ENCODE measurements around the gene PTCD3. TPM values are rescaled to one million over a fixed set of nuclear protein-coding genes. Genes with fewer than 3 reads are reported as not detected.
A peak's percentile ranks its signal among the peaks of the same experiment; 100 is the strongest.

PTCD3 gene
- polyA plus RNA-seq, 2 donors: 20.1 to 21.7 TPM

- WGBS, 2 donors: 0 to 1% methylated on average over 38 of the region's 38 CpGs
- Histone ChIP-seq H3K27ac (ENCODE audit: low read depth in 2 of 2, low read length in 1 of 2) (peak within 1 kb of the TSS; percentile 89 to 91), H3K27me3 (ENCODE audit: control insufficient read depth in 1 of 2, insufficient read depth in 2 of 2, low read length in 2 of 2) (no peaks in the 10 kb centered on the region)
Measured at GRCh38 chr2:86105252-86105968, 625 bp upstream of the PTCD3 start, which contains the start of gene POLR1A. Gene POLR1A (minus strand): TSS chr2:86105886. CDS start chr2:86105776, 110 bp downstream.

DNA sequence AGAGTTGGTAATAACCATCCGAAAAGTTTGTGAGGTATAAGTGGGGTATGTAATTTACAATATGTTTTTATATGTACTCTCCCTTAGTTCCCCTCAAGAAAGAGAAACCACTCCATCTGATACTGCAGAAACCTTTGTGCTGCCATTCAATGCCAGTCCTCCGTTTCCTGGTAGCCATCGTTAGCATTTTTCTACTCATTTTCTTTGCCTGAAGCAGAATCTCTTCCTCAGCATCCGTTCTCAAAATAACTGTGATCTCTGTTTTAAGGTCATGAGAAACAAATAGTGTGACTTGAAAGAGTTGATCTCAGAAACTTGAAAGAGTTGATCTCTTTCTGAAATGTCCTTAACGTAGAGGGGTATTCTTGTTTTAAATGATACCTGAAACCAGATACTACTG lies 996 bp downstream of the PTCD3 start:
- Histone ChIP-seq H3K9me3 (ENCODE audit: control insufficient read depth in 2 of 2, insufficient read depth in 1 of 2, low read depth in 1 of 2, low read length in 1 of 2) (no peaks in the 10 kb centered on the region), H3K27me3 (ENCODE audit: control insufficient read depth in 1 of 2, insufficient read depth in 2 of 2, low read length in 2 of 2) (no peaks in the 10 kb centered on the region), H3K4me1 (ENCODE audit: control insufficient read depth in 2 of 2, insufficient read depth in 2 of 2, low read length in 1 of 2) (no peaks in the 10 kb centered on the region), H3K4me3 (ENCODE audit: low read depth in 1 of 2, low read length in 2 of 2) (peak overlapping the region in 1 of 2 donors; percentile 85), H3K36me3 (ENCODE audit: control insufficient read depth in 2 of 2, insufficient read depth in 2 of 2, low read length in 1 of 2) (peaks cover 3 to 4% of the 10 kb centered on the region in 2 donors), H3K27ac (ENCODE audit: low read depth in 2 of 2, low read length in 1 of 2) (no peak overlapping the region)
- WGBS, 2 donors: 13 to 20% methylated on average over 5 of the region's 5 CpGs

More at GRCh38 chr2:86105252-86105968, 625 bp upstream of the PTCD3 start, which contains the start of gene POLR1A:
- peaks cover under 1 to 4% of the 10 kb centered on the region in 2 donors for H3K36me3 ChIP-seq (ENCODE audit: control insufficient read depth in 2 of 2, insufficient read depth in 2 of 2, low read length in 1 of 2)
- no peaks in the 10 kb centered on the region for H3K4me1 ChIP-seq (ENCODE audit: control insufficient read depth in 2 of 2, insufficient read depth in 2 of 2, low read length in 1 of 2)
- no peaks in the 10 kb centered on the region for H3K9me3 ChIP-seq (ENCODE audit: control insufficient read depth in 2 of 2, insufficient read depth in 1 of 2, low read depth in 1 of 2, low read length in 1 of 2)
- H3K4me3 ChIP-seq (ENCODE audit: low read depth in 1 of 2, low read length in 2 of 2): peak within 1 kb of the TSS; percentile 85 to 86

- Histone ChIP-seq H3K4me1 (ENCODE audit: control insufficient read depth in 2 of 2, insufficient read depth in 2 of 2, low read length in 1 of 2) (no peaks in the 10 kb centered on the region), H3K9me3 (ENCODE audit: control insufficient read depth in 2 of 2, insufficient read depth in 1 of 2, low read depth in 1 of 2, low read length in 1 of 2) (no peaks in the 10 kb centered on the region), H3K4me3 (ENCODE audit: low read depth in 1 of 2, low read length in 2 of 2) (no peak overlapping the region), H3K27me3 (ENCODE audit: control insufficient read depth in 1 of 2, insufficient read depth in 2 of 2, low read length in 2 of 2) (no peaks in the 10 kb centered on the region), H3K36me3 (ENCODE audit: control insufficient read depth in 2 of 2, insufficient read depth in 2 of 2, low read length in 1 of 2) (peaks cover 17 to 25% of the 10 kb centered on the region in 2 donors), H3K27ac (ENCODE audit: low read depth in 2 of 2, low read length in 1 of 2) (no peak overlapping the region)
- WGBS, 2 donors: 88 to 97% methylated on average over 2 of the region's 2 CpGs
Measured at GRCh38 chr2:86118130-86118529, 12.1 kb downstream of the PTCD3 start.

DNA sequence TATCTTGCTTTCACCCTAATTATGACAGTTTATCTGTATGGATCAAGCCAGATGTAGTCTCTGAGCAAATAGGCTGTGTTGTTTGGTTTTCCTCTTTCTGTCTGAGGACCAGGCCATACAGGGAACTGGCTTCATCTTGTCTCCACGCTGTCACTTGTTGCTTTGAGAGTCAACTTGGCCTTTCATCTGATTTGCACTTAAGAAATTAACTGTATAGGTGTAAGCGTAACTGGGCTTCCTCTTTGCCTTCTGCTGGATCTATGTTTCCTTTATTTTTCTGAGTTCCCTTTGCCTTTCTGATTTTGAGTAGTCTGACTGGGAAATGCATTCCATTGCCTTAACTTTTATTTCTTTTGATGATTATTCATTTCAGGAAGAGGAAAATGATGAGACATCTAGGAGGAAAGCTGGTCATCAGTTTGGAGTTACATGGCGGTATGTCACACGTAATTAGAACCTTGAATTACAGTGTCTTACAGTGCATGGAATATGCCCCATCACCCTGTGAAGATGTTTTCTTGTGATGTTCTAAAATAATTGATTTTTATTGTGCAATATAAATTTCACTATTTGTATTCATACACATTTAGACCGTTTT lies 17.4 kb downstream of the PTCD3 start:
- no peaks in the 10 kb centered on the region for H3K9me3 ChIP-seq (ENCODE audit: control insufficient read depth in 2 of 2, insufficient read depth in 1 of 2, low read depth in 1 of 2, low read length in 1 of 2)
- no peak overlapping the region for H3K27ac ChIP-seq (ENCODE audit: low read depth in 2 of 2, low read length in 1 of 2)
- no peak overlapping the region for H3K4me3 ChIP-seq (ENCODE audit: low read depth in 1 of 2, low read length in 2 of 2)
- 92 to 93% methylated on average over 5 of the region's 5 CpGs for WGBS, 2 donors
- H3K4me1 ChIP-seq (ENCODE audit: control insufficient read depth in 2 of 2, insufficient read depth in 2 of 2, low read length in 1 of 2): no peaks in the 10 kb centered on the region
- peaks cover 16 to 29% of the 10 kb centered on the region in 2 donors for H3K36me3 ChIP-seq (ENCODE audit: control insufficient read depth in 2 of 2, insufficient read depth in 2 of 2, low read length in 1 of 2)
- H3K27me3 ChIP-seq (ENCODE audit: control insufficient read depth in 1 of 2, insufficient read depth in 2 of 2, low read length in 2 of 2): no peaks in the 10 kb centered on the region

GRCh38 chr2:86124683-86125082 lies 18.6 kb downstream of the PTCD3 start:
- H3K36me3 ChIP-seq (ENCODE audit: control insufficient read depth in 2 of 2, insufficient read depth in 2 of 2, low read length in 1 of 2): peaks cover 17 to 30% of the 10 kb centered on the region in 2 donors
- no peak overlapping the region for H3K27ac ChIP-seq (ENCODE audit: low read depth in 2 of 2, low read length in 1 of 2)
- no peaks in the 10 kb centered on the region for H3K4me1 ChIP-seq (ENCODE audit: control insufficient read depth in 2 of 2, insufficient read depth in 2 of 2, low read length in 1 of 2)
- no peaks in the 10 kb centered on the region for H3K9me3 ChIP-seq (ENCODE audit: control insufficient read depth in 2 of 2, insufficient read depth in 1 of 2, low read depth in 1 of 2, low read length in 1 of 2)
- 83% methylated on average over 5 of the region's 5 CpGs for WGBS, 2 donors
- H3K4me3 ChIP-seq (ENCODE audit: low read depth in 1 of 2, low read length in 2 of 2): no peak overlapping the region
- no peaks in the 10 kb centered on the region for H3K27me3 ChIP-seq (ENCODE audit: control insufficient read depth in 1 of 2, insufficient read depth in 2 of 2, low read length in 2 of 2)

- no peak overlapping the region for H3K27ac ChIP-seq (ENCODE audit: low read depth in 2 of 2, low read length in 1 of 2)
- no peak overlapping the region for H3K4me3 ChIP-seq (ENCODE audit: low read depth in 1 of 2, low read length in 2 of 2)
- no peaks in the 10 kb centered on the region for H3K27me3 ChIP-seq (ENCODE audit: control insufficient read depth in 1 of 2, insufficient read depth in 2 of 2, low read length in 2 of 2)
- H3K9me3 ChIP-seq (ENCODE audit: control insufficient read depth in 2 of 2, insufficient read depth in 1 of 2, low read depth in 1 of 2, low read length in 1 of 2): no peaks in the 10 kb centered on the region
- no peaks in the 10 kb centered on the region for H3K4me1 ChIP-seq (ENCODE audit: control insufficient read depth in 2 of 2, insufficient read depth in 2 of 2, low read length in 1 of 2)
- peaks cover 33 to 39% of the 10 kb centered on the region in 2 donors for H3K36me3 ChIP-seq (ENCODE audit: control insufficient read depth in 2 of 2, insufficient read depth in 2 of 2, low read length in 1 of 2)
- 93 to 96% methylated on average over 4 of the region's 4 CpGs for WGBS, 2 donors
Measured at GRCh38 chr2:86134709-86135108, 28.7 kb downstream of the PTCD3 start.

DNA sequence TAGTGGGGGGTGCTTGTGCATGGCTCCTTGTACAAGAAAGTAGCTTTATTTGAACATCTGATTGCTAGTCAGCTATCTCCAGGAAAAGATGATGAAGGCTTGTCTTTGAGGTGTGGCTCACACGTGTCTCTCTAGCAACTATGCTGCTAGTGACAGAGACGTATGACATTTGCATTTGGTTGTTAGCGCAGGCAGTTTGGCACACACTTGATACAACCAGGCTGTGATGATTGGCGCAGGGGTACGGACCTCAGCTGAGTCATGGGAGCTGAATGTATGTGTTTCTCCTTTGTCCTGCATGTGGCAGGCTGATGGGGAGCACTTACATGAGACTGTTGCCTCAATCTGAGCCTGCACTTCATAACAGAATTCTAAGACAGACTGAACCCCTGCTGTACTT lies 29.6 kb downstream of the PTCD3 start:
- Histone ChIP-seq H3K9me3 (ENCODE audit: control insufficient read depth in 2 of 2, insufficient read depth in 1 of 2, low read depth in 1 of 2, low read length in 1 of 2) (no peaks in the 10 kb centered on the region), H3K27me3 (ENCODE audit: control insufficient read depth in 1 of 2, insufficient read depth in 2 of 2, low read length in 2 of 2) (no peaks in the 10 kb centered on the region), H3K27ac (ENCODE audit: low read depth in 2 of 2, low read length in 1 of 2) (no peak overlapping the region), H3K36me3 (ENCODE audit: control insufficient read depth in 2 of 2, insufficient read depth in 2 of 2, low read length in 1 of 2) (peaks cover 30 to 37% of the 10 kb centered on the region in 2 donors), H3K4me3 (ENCODE audit: low read depth in 1 of 2, low read length in 2 of 2) (no peak overlapping the region), H3K4me1 (ENCODE audit: control insufficient read depth in 2 of 2, insufficient read depth in 2 of 2, low read length in 1 of 2) (no peaks in the 10 kb centered on the region)
- WGBS, 2 donors: 74 to 77% methylated on average over 5 of the region's 5 CpGs

DNA sequence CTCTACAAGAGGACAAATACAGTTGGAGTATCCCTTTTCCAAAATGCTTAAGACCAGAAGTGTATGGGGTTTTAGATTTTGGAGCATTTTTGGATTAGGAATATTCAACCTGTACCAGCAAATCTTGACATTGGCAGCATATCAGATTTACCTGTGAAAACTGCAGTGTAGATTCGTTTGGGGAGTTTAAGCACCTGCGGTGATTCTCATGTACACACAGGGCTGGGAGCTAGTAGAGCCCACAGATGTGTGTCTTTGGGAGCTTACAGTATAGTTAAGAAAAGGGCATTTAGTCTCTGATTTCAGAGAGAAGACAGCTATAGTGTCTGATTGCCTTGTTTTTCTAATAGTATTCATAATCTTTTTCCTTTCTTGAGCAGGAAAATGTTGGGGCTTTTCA lies 30.1 kb downstream of the PTCD3 start:
- peaks cover 34 to 37% of the 10 kb centered on the region in 2 donors for H3K36me3 ChIP-seq (ENCODE audit: control insufficient read depth in 2 of 2, insufficient read depth in 2 of 2, low read length in 1 of 2)
- 76 to 85% methylated on average over 2 of the region's 2 CpGs for WGBS, 2 donors
- H3K4me1 ChIP-seq (ENCODE audit: control insufficient read depth in 2 of 2, insufficient read depth in 2 of 2, low read length in 1 of 2): no peaks in the 10 kb centered on the region
- no peak overlapping the region for H3K4me3 ChIP-seq (ENCODE audit: low read depth in 1 of 2, low read length in 2 of 2)
- H3K27me3 ChIP-seq (ENCODE audit: control insufficient read depth in 1 of 2, insufficient read depth in 2 of 2, low read length in 2 of 2): no peaks in the 10 kb centered on the region
- H3K9me3 ChIP-seq (ENCODE audit: control insufficient read depth in 2 of 2, insufficient read depth in 1 of 2, low read depth in 1 of 2, low read length in 1 of 2): no peaks in the 10 kb centered on the region
- H3K27ac ChIP-seq (ENCODE audit: low read depth in 2 of 2, low read length in 1 of 2): no peak overlapping the region

- Histone ChIP-seq H3K27ac (ENCODE audit: low read depth in 2 of 2, low read length in 1 of 2) (no peak overlapping the region), H3K4me3 (ENCODE audit: low read depth in 1 of 2, low read length in 2 of 2) (no peak overlapping the region), H3K9me3 (ENCODE audit: control insufficient read depth in 2 of 2, insufficient read depth in 1 of 2, low read depth in 1 of 2, low read length in 1 of 2) (no peaks in the 10 kb centered on the region), H3K36me3 (ENCODE audit: control insufficient read depth in 2 of 2, insufficient read depth in 2 of 2, low read length in 1 of 2) (peaks cover 23 to 28% of the 10 kb centered on the region in 2 donors), H3K27me3 (ENCODE audit: control insufficient read depth in 1 of 2, insufficient read depth in 2 of 2, low read length in 2 of 2) (no peaks in the 10 kb centered on the region), H3K4me1 (ENCODE audit: control insufficient read depth in 2 of 2, insufficient read depth in 2 of 2, low read length in 1 of 2) (no peaks in the 10 kb centered on the region)
- 91 to 92% methylated on average over 7 of the region's 7 CpGs for WGBS, 2 donors
Measured at GRCh38 chr2:86138736-86139625, 32.9 kb downstream of the PTCD3 start.
